SU-DHL-6 (cell line): ENCODE results near the gene SDK2.

Experiments used
- EZH2phosphoT487 ChIP-seq: fragments of 200-600 bp; sonication (generic), shearing (Covaris generic); conservative IDR thresholded peaks from 2 replicates; pipeline ENCODE4 v1.6.1; 2018; ENCODE audit warnings: mild to moderate bottlenecking, antibody characterized with exemption, low read length, moderate library complexity, mixed read lengths
- TF ChIP-seq, protein P1 (sequence below): fragments of 200-600 bp; sonication (generic); IDR thresholded peaks from one replicate; pipeline ENCODE4 v1.5.1; 2017; ENCODE audit warnings: antibody characterized with exemption, mild to moderate bottlenecking, low read length, moderate library complexity; ENCODE audit not compliant: insufficient read depth, poor library complexity, severe bottlenecking

GRCh38 chr17:73534209-73534909 lies 109.9 kb downstream of the SDK2 start:
- TF ChIP-seq, protein P1, sequence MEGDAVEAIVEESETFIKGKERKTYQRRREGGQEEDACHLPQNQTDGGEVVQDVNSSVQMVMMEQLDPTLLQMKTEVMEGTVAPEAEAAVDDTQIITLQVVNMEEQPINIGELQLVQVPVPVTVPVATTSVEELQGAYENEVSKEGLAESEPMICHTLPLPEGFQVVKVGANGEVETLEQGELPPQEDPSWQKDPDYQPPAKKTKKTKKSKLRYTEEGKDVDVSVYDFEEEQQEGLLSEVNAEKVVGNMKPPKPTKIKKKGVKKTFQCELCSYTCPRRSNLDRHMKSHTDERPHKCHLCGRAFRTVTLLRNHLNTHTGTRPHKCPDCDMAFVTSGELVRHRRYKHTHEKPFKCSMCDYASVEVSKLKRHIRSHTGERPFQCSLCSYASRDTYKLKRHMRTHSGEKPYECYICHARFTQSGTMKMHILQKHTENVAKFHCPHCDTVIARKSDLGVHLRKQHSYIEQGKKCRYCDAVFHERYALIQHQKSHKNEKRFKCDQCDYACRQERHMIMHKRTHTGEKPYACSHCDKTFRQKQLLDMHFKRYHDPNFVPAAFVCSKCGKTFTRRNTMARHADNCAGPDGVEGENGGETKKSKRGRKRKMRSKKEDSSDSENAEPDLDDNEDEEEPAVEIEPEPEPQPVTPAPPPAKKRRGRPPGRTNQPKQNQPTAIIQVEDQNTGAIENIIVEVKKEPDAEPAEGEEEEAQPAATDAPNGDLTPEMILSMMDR, result no peak
- no peak for TF ChIP-seq EZH2phosphoT487
